K562 (cell line): Measurements from ENCODE around the gene AMMECR1L. TPM values are rescaled to one million over a fixed set of nuclear protein-coding genes. Genes with fewer than 3 reads are reported as not detected.

Source experiments
- AFF4 ChIP-seq: sonication (generic); formaldehyde crosslinking; IDR thresholded peaks from 2 replicates; pipeline ENCODE4 v1.8.0; 2023; ENCODE audit warnings: mild to moderate bottlenecking, missing genetic modification reagents
- BRD9 ChIP-seq: fragments of 450-650 bp; IDR thresholded peaks from 2 replicates; pipeline ENCODE4 v1.6.1; 2018; ENCODE audit warnings: low read depth; ENCODE audit not compliant: partially characterized antibody
- CHD1 ChIP-seq: fragments of 200-600 bp; sonication (generic); IDR thresholded peaks from one replicate; pipeline ENCODE4 v1.6.1; 2012; ENCODE audit warnings: mild to moderate bottlenecking, moderate library complexity, low read length, inconsistent platforms
- CREB1 ChIP-seq, 2 experiments: sonication (generic) in 1 of 2; formaldehyde crosslinking in 1 of 2; IDR thresholded peaks; 2 replicates each; pipeline versions ENCODE4 v1.6.1 to v1.8.0; 2012 to 2022; ENCODE audit warnings: inconsistent platforms in 1 of 2, mild to moderate bottlenecking in 1 of 2, missing genetic modification reagents in 1 of 2, moderate library complexity in 1 of 2
- FOSL1 ChIP-seq: fragments of 200-800 bp; sonication (Bioruptor generic); conservative IDR thresholded peaks from 2 replicates; pipeline ENCODE4 v1.6.1; 2016; ENCODE audit warnings: missing genetic modification characterization, missing compliant biosample characterization
- FOXJ2 ChIP-seq: fragments of 200-800 bp; sonication (Bioruptor generic); IDR thresholded peaks from 2 replicates; pipeline ENCODE4 v1.6.1; 2016; ENCODE audit warnings: missing genetic modification characterization, missing compliant biosample characterization
- FOXK2 ChIP-seq, 2 experiments: fragments of 450-650 bp; IDR thresholded peaks in 1 of 2; conservative IDR thresholded peaks in 1 of 2; 2 replicates each; pipeline ENCODE4 v1.6.1; 2016; ENCODE audit warnings: low read depth in 2 of 2, mild to moderate bottlenecking in 1 of 2
- GATAD2A ChIP-seq: fragments of 450-650 bp; IDR thresholded peaks from 2 replicates; pipeline ENCODE4 v1.6.1; 2017
- HES1 ChIP-seq: fragments of 450-650 bp; IDR thresholded peaks from 2 replicates; pipeline ENCODE4 v1.6.1; 2016; ENCODE audit warnings: low read depth, mild to moderate bottlenecking, moderate library complexity
- MEF2D ChIP-seq: conservative IDR thresholded peaks from 2 replicates; pipeline ENCODE4 v1.6.1; 2016; ENCODE audit warnings: low read depth, missing genetic modification characterization, missing compliant biosample characterization
- PHB2 ChIP-seq: fragments of 450-650 bp; IDR thresholded peaks from 2 replicates; pipeline ENCODE4 v1.6.1; 2017; ENCODE audit warnings: low read depth
- PKNOX1 ChIP-seq: fragments of 450-650 bp; IDR thresholded peaks from 2 replicates; pipeline ENCODE4 v1.6.1; 2016
- RBFOX2 ChIP-seq: fragments of 200-400 bp; formaldehyde crosslinking; IDR thresholded peaks from 2 replicates; pipeline ENCODE4 v1.6.1; 2017; ENCODE audit warnings: low read depth, mild to moderate bottlenecking, low read length, moderate library complexity
- RFX1 ChIP-seq: fragments of 450-650 bp; IDR thresholded peaks from 2 replicates; pipeline ENCODE4 v1.6.1; 2016; ENCODE audit warnings: mild to moderate bottlenecking, moderate library complexity
- SMARCE1 ChIP-seq: fragments of 450-650 bp; IDR thresholded peaks from 2 replicates; pipeline ENCODE4 v1.7.1; 2016; ENCODE audit warnings: mild to moderate bottlenecking
- SOX6 ChIP-seq: fragments of 450-650 bp; IDR thresholded peaks from 2 replicates; pipeline ENCODE4 v1.6.1; 2014; ENCODE audit warnings: mild to moderate bottlenecking
- THAP7 ChIP-seq: fragments of 250-450 bp; sonication (Bioruptor Pico); IDR thresholded peaks from 2 replicates; pipeline ENCODE4 v1.5.0; 2021
- ZBTB9 ChIP-seq: fragments of 450-650 bp; formaldehyde crosslinking; IDR thresholded peaks from 2 replicates; pipeline ENCODE4 v1.4.0; 2020; ENCODE audit warnings: mild to moderate bottlenecking, moderate library complexity
- ZNF444 ChIP-seq: fragments of 250-450 bp; sonication (Bioruptor Pico); IDR thresholded peaks from 2 replicates; pipeline ENCODE4 v1.4.0; 2020; ENCODE audit warnings: mild to moderate bottlenecking, moderate library complexity
- ZNF766 ChIP-seq: fragments of 200-800 bp; sonication (Bioruptor generic); conservative IDR thresholded peaks from 2 replicates; pipeline ENCODE4 v1.6.1; 2016; ENCODE audit warnings: missing genetic modification characterization, missing compliant biosample characterization
- ZNF780A ChIP-seq: fragments of 250-450 bp; sonication (Bioruptor Pico); IDR thresholded peaks from 2 replicates; pipeline ENCODE4 v1.5.0; 2021; ENCODE audit warnings: mild to moderate bottlenecking
- polyA plus RNA-seq, 8 experiments: library from polyadenylated mRNA; depleted of rRNA in 4 of 8; stranded (reverse) in 5 of 8; unstranded in 3 of 8; fragments of >200 nt; fragmentation: Nextera tagmentation in 2 of 8; fragmentation: Illumina TruSeq in 1 of 8; extraction: Ambion mirVana in 2 of 8; extraction: Trizol in 1 of 8; gene quantifications; 2 replicates each; pipeline versions ENCODE4 v1.2.1 to v1.2.3, GENCODE V29; 2011 to 2014; ENCODE audit warnings: inconsistent platforms in 1 of 8, missing spikeins in 1 of 8
- total RNA-seq, 7 experiments: library from RNA; depleted of rRNA in 6 of 7; stranded (reverse); fragments of >200 nt in 6 of 7; fragmentation: Illumina TruSeq in 2 of 7; extraction: Trizol in 2 of 7; gene quantifications; 2 replicates each; pipeline versions ENCODE4 v1.2.1 to v1.2.3, GENCODE V29; 2011 to 2021; ENCODE audit warnings: low replicate concordance in 1 of 7

AMMECR1L gene
- total and polyA plus RNA-seq, 9 of the 15 experiments (the other 6 are each of a cell fraction or from before 2014, with no cell fraction given) = 3.7 to 15.3 (median 9.1) TPM

- TF ChIP-seq ZBTB9 (CRISPR knock-in tag) (no peak), HES1 (no peak), ZNF766 (CRISPR knock-in tag) (no peak), RBFOX2 (no peak), PHB2 (no peak), THAP7 (CRISPR knock-in tag) (no peak), GATAD2A (no peak), CHD1 (no peak), RFX1 (no peak), FOSL1 (tag) (0 out of 2 replicates have a peak, but pooled peaks have one; percentile 19), CREB1 (IDR thresholded peaks at IDR 0.05) (peak; percentile 56; the same call in 1 of the 2 replicates), CREB1 (CRISPR knock-in tag; IDR thresholded peaks at IDR 0.05) (peak; percentile 72), ZNF444 (no peak), SOX6 (no peak), FOXJ2 (tag) (no peak), PKNOX1 (peak; percentile 42; the same call in 1 of the 2 replicates), MEF2D (no peak), ZNF780A (CRISPR knock-in tag) (no peak), SMARCE1 (no peak), FOXK2 (conservative IDR thresholded peaks at IDR 0.05 in 1 of 2, IDR thresholded peaks at IDR 0.05 in 1 of 2; ENCODE audit: low read depth in 2 of 2) (no peak), BRD9 (no peak), AFF4 (CRISPR knock-in tag) (no peak)
These were observed 20.9 kb downstream of the AMMECR1L start (continued) for GRCh38 chr2:127864877-127865276.
